KG1 (cell line): ENCODE results near the gene PCDHGB4.
"Not testable (repeated sequence)": the region's sequence is repeated elsewhere in the genome, so short reads cannot be mapped to it uniquely, and the experiment has no call there.

Experiments
- DNase-seq: peaks from one replicate; lab custom pipeline; 2025; lab: John Stamatoyannopoulos, UW

Gene PCDHGB4

DNA sequence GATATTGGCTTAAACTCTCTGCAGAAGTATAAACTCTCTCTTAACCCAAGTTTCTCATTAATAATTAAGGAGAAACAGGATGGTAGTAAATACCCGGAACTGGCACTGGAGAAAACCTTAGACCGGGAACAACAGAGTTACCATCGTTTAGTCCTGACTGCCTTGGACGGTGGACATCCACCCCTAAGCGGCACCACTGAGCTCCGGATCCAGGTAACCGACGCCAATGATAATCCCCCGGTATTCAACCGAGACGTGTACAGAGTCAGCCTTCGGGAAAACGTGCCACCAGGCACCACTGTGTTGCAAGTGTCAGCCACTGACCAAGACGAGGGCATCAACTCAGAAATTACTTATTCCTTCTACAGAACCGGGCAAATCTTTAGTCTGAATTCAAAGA lies 11.1 kb downstream of the PCDHGB4 start:
- no peak for DNase-seq

DNA sequence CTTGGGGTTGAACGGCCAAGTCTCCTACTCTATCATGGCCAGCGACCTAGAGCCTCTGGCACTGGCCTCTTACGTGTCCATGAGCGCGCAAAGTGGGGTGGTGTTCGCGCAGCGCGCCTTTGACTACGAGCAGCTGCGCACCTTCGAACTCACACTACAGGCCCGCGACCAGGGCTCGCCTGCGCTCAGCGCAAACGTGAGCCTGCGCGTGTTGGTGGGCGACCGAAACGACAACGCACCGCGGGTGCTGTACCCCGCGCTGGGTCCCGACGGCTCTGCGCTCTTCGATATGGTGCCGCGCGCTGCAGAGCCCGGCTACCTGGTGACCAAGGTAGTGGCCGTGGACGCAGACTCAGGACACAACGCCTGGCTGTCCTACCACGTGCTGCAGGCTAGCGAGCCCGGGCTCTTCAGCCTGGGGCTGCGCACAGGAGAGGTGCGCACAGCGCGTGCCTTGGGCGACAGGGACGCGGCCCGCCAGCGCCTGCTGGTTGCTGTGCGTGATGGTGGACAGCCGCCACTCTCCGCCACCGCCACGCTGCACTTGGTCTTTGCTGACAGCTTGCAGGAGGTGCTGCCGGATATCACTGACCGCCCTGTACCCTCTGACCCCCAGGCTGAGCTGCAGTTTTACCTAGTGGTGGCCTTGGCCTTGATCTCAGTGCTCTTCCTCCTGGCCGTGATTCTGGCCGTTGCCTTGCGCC lies 12.2 kb downstream of the PCDHGB4 start:
- no peak for DNase-seq

DNA sequence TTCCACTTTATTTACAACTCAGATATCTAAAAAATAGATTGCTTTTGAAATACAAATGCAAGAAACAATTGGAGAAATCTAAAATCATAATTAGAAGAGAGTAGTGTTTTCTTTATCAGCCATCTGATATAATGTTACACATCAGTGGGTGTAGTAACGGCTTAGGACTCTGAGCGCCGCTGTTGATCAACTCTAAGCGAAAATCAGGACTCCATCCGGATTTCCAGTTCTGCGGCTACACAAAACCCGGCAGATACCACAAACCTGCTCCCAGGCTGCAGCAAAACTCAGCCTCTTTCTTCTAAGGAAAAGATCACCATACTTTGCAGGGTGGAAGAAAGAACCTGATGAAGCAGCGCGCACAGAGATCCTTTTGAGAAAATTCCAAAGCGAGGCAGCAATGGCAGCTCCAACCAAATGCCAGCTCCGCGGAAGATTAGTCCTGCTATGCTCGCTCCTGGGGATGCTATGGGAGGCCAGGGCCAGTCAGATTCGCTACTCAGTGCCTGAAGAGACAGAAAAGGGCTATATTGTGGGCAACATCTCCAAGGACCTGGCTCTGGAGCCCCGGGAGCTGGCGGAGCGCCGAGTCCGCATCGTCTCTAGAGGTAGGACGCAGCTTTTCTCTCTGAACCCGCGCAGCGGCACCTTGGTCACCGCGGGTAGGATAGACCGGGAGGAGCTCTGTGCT lies 15.2 kb downstream of the PCDHGB4 start, which contains the start of gene PCDHGA9:
TSS of gene PCDHGA9 (plus strand) at position 226 of the 691 bp plus-strand sequence. CDS start at position 401, 175 bp downstream.
- no peak for DNase-seq

DNA sequence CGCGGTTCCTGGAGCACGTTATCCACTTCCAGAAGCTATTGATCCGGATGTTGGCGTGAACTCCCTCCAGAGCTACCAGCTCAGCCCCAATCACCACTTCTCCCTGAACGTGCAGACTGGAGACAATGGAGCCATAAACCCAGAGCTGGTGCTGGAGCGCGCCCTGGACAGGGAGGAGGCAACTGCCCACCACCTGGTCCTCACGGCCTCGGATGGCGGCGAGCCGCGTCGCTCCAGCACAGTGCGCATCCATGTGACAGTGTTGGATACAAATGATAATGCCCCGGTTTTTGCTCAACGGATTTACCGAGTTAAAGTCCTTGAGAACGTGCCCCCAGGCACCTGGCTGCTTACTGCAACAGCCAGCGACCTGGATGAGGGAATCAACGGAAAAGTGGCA lies 15.9 kb downstream of the PCDHGB4 start:
- DNase-seq = no peak

DNA sequence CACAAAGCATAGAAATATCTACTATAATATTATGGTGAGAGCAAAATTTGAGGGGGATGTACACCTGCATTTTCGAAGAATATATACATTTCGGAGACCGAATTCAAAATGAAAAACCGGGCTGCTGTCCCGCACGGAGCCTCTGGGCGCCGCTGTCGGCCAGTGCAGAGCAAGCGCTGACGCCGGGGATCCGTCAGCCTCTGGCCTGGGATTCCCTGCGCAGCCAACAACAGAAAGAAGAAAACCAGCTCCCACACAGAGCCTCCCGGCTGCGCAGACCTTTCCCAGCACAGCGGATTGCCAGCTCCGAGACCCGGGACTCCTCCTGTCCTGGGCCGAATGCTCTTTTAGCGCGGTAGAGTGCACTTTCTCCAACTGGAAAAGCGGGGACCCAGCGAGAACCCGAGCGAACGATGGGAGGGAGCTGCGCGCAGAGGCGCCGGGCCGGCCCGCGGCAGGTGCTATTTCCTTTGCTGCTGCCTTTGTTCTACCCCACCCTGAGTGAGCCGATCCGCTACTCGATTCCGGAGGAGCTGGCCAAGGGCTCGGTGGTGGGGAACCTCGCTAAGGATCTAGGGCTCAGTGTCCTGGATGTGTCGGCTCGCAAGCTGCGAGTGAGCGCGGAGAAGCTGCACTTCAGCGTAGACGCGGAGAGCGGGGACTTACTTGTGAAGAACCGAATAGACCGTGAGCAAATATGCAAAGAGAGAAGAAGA lies 20.4 kb downstream of the PCDHGB4 start, which contains the start of gene PCDHGB6:
TSS of gene PCDHGB6 (plus strand) at position 232 of the 716 bp plus-strand sequence. CDS start at position 414, 182 bp downstream.
- not testable (repeated sequence) for DNase-seq

DNA sequence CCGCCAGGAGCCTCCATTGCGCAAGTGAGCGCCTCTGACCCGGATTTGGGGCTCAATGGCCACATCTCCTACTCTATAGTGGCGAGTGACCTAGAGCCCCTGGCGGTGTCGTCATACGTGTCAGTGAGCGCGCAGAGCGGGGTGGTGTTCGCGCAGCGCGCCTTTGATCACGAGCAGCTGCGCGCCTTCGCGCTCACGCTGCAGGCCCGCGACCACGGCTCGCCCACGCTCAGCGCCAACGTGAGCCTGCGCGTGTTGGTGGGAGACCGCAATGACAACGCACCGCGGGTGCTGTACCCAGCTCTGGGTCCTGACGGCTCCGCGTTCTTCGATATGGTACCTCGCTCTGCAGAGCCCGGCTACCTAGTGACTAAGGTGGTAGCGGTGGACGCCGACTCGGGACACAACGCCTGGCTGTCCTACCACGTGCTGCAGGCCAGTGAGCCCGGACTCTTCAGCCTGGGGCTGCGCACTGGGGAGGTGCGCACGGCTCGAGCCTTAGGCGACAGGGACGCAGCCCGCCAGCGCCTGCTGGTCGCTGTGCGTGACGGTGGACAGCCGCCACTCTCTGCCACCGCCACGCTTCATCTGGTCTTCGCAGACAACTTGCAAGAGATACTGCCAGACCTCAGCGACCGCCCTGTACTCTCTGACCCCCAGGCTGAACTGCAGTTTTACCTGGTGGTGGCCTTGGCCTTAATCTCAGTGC lies 22.3 kb downstream of the PCDHGB4 start:
- no peak for DNase-seq

DNA sequence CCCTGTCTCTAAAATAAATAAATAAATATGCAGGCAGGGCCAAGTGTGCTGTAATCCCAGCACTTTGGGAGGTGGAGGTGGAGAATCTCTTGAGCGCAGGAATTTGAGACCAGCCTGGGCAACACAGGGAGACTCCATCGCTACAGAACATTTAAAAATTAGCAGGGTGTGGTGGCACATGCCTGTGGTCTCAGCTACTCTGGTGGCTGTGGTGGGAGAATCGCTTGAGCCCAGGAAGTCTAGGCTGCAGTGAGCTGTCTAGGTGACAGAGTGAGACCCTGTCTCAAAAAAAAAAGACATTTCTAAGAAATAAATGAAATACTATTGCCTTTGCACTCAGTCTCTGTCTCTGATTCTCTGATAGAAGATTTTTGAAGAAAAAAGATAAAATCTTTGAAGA lies 24.1 kb downstream of the PCDHGB4 start:
- no peak for DNase-seq

DNA sequence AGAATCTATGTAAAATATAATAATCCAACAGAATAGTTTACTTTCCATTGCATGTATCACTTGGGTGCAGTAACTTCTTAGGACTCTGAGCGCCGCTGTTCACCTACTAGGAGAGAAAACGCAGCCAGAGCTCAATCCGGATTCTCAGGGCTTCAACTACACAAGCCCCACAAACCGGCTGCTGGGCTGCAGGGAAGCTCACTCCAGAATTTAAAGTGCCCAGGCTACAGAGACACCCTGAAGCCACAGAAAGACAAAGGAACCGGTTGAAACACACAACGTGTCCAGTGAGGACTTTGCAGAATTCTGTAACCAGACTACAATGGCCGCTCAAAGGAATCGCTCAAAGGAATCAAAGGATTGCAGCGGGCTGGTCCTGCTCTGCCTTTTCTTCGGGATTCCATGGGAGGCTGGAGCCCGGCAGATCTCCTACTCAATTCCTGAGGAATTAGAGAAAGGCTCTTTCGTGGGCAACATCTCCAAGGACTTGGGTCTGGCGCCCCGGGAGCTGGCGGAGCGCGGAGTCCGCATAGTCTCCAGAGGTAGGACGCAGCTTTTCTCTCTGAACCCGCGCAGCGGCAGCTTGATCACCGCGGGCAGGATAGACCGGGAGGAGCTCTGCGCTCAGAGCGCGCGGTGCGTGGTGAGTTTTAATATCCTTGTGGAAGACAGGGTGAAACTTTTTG lies 25.5 kb downstream of the PCDHGB4 start, which contains the start of gene PCDHGA10:
TSS of gene PCDHGA10 (plus strand) at position 134 of the 686 bp plus-strand sequence. CDS start at position 323, 189 bp downstream.
- DNase-seq = peak; percentile 5

DNA sequence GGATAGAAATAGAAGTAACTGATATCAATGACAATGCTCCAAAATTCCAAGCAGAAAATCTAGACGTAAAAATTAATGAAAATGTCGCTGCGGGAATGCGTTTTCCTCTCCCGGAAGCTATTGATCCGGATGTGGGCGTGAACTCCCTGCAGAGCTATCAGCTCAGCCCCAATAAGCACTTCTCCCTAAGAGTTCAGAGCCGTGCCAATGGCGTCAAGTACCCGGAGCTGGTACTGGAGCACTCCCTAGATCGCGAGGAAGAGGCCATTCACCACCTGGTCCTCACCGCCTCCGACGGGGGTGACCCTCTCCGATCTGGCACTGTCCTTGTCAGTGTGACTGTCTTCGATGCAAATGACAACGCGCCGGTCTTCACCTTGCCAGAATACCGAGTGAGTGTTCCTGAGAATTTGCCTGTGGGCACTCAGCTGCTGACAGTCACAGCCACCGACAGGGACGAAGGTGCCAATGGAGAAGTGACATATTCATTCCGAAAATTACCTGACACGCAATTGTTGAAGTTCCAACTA lies 26.1 kb downstream of the PCDHGB4 start:
- no peak for DNase-seq

DNA sequence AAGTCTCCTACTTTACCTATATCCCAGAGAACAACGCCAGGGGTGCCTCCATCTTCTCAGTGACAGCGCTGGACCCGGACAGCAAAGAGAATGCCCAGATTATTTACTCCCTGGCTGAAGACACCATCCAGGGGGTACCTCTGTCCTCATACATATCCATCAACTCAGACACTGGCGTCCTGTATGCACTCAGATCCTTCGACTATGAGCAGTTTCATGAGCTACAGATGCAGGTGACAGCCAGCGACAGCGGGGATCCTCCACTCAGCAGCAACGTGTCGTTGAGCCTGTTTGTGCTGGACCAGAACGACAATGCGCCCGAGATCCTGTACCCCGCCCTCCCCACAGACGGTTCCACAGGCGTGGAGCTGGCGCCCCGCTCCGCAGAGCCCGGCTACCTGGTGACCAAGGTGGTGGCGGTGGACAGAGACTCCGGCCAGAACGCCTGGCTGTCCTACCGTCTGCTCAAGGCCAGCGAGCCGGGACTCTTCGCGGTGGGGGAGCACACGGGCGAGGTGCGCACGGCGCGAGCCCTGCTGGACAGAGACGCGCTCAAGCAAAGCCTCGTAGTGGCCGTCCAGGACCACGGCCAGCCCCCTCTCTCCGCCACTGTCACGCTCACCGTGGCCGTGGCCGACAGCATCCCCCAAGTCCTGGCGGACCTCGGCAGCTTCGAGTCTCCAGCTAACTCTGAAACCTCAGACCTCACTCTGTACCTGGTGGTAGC lies 27.2 kb downstream of the PCDHGB4 start:
- not testable (repeated sequence) for DNase-seq

DNA sequence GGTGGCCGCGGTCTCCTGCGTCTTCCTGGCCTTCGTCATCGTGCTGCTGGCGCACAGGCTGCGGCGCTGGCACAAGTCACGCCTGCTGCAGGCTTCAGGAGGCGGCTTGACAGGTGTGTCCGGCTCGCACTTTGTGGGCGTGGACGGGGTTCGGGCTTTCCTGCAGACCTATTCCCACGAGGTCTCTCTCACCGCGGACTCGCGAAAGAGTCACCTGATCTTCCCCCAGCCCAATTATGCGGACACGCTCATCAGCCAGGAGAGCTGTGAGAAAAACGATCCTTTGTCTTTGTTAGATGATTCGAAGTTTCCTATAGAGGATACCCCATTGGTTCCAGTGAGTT lies 27.7 kb downstream of the PCDHGB4 start:
- DNase-seq = not testable (repeated sequence)

DNA sequence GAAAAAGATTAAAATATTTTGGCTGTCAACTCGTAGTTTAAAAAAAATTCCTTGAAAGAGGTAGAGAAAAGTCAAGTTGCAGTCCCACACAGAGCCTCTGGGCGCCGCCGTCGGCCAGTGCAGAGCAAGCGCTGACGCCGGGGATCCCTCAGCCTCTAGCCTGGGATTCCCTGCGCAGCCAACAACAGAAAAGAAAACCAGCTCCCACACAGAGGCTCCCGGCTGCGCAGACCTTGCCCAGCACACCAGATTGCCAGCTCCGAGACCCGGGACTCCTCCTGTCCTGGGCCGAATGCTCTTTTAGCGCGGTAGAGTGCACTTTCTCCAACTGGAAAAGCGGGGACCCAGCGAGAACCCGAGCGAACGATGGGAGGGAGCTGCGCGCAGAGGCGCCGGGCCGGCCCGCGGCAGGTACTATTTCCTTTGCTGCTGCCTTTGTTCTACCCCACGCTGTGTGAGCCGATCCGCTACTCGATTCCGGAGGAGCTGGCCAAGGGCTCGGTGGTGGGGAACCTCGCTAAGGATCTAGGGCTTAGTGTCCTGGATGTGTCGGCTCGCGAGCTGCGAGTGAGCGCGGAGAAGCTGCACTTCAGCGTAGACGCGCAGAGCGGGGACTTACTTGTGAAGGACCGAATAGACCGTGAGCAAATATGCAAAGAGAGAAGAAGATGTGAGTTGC lies 30.1 kb downstream of the PCDHGB4 start, which contains the start of gene PCDHGB7:
TSS of gene PCDHGB7 (plus strand) at position 184 of the 679 bp plus-strand sequence. CDS start at position 367, 183 bp downstream.
- DNase-seq = not testable (repeated sequence)

DNA sequence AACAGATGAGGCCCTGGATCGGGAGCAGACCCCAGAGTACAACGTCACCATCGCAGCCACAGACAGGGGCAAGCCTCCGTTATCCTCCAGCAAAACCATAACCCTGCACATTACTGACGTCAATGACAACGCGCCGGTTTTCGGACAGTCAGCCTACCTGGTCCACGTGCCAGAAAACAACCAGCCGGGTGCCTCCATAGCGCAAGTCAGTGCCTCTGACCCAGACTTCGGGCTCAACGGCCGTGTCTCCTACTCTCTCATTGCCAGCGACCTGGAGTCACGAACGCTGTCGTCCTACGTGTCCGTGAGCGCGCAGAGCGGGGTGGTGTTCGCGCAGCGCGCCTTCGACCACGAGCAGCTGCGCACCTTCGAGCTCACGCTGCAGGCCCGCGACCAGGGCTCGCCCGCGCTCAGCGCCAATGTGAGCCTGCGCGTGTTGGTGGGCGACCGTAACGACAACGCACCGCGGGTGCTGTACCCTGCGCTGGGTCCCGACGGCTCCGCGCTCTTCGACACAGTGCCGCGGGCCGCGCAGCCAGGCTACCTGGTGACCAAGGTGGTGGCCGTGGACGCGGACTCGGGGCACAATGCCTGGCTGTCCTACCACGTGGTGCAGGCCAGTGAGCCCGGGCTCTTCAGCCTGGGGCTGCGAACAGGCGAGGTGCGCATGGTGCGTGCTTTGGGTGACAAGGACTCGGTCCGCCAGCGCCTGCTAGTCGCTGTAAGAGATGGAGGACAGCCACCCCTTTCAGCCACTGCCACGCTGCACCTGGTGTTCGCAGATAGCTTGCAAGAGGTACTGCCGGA lies 31.8 kb downstream of the PCDHGB4 start:
- no peak for DNase-seq

DNA sequence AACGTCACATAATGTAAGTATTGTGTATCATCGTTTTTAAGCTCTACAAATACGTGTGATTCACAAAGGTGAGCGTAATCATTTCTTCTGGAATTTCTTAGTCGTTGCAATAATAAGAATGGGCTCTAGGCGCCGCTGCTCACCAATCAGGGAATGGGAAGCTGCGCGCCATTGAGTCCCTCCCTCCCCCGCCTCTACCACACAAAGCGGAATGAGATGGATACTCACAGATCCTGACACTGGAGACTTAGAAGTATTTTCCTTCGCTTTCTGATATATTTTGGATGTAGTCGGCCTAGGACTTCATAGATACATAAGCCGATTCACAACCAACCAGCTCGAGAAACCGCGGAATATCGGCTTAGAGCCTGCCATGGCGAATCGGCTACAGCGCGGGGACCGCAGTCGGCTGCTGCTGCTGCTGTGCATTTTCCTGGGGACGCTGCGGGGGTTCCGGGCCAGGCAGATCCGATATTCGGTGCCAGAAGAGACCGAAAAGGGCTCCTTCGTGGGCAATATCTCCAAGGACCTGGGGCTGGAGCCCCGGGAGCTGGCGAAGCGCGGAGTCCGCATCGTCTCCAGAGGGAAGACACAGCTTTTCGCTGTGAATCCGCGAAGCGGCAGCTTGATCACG lies 33.5 kb downstream of the PCDHGB4 start, which contains the start of gene PCDHGA11:
TSS of gene PCDHGA11 (plus strand) at position 197 of the 634 bp plus-strand sequence. CDS start at position 374, 177 bp downstream.
- no peak for DNase-seq

DNA sequence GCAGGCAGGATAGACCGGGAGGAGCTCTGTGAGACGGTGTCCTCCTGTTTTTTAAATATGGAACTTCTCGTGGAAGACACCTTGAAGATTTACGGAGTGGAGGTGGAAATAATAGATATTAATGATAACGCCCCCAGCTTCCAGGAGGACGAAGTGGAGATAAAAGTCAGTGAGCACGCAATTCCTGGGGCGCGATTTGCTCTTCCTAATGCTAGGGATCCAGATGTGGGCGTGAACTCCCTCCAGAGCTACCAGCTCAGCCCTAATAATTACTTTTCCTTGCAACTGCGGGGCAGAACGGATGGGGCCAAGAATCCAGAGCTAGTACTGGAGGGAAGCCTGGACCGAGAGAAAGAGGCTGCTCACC lies 34.0 kb downstream of the PCDHGB4 start:
- DNase-seq = no peak

DNA sequence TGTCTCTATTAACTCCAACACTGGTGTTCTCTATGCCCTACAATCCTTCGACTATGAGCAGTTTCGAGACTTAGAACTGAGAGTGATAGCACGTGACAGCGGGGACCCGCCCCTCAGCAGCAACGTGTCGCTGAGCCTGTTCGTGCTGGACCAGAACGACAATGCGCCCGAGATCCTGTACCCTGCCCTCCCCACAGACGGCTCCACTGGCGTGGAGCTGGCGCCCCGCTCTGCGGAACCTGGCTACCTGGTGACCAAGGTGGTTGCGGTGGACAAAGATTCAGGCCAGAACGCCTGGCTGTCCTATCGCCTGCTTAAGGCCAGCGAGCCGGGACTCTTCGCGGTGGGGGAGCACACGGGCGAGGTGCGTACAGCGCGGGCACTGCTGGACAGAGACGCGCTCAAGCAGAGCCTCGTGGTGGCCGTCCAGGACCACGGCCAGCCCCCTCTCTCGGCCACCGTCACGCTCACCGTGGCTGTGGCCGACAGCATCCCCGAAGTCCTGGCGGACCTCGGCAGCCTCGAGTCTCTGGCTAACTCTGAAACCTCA lies 35.3 kb downstream of the PCDHGB4 start:
- no peak for DNase-seq

DNA sequence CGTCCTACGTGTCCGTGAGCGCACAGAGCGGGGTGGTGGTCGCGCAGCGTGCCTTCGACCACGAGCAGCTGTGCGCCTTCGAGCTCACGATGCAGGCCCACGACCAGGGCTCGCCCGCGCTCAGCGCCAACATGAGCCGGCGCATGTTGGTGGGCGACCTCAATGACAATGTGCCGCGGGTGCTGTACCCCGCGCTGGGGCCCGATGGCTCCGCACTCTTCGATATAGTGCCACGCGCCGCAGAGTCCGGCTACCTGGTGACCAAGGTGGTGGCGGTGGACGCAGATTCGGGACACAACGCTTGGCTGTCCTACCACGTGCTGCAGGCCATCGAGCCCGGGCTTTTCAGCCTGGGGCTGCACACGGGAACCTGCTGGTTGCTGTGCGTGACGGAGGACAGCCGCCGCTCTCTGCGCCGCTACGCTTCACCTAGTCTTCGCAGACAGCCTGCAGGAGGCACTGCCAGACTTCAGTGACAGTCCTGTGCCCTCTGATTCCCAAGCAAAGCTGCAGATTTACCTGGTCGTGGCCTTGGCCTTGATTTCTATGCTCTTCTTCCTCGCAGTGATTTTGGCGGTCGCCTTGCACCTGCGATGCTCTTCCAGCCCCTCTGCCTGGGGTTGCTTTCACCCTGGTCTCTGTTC lies 40.4 kb downstream of the PCDHGB4 start:
- DNase-seq = no peak
